WERI-Rb-1 (cell line): ENCODE measurements around the gene ACSM6.

Source experiments
- DNase-seq: peaks from one replicate; pipeline ENCODE4 v3.0.0-alpha.2; 2020
- H3K27ac ChIP-seq: fragments of 250-450 bp; sonication (Bioruptor Pico); 2 replicates; pipeline ENCODE4 v1.5.1; 2020; ENCODE audit warnings: mild to moderate bottlenecking, moderate library complexity
- H3K27me3 ChIP-seq: fragments of 250-450 bp; sonication (Bioruptor Pico); 2 replicates; pipeline ENCODE4 v1.5.1; 2021; ENCODE audit warnings: mild to moderate bottlenecking, low read depth, moderate library complexity; ENCODE audit not compliant: insufficient read depth, severe bottlenecking
- H3K36me3 ChIP-seq: fragments of 250-450 bp; sonication (Bioruptor Pico); 2 replicates; pipeline ENCODE4 v1.5.1; 2020; ENCODE audit warnings: mild to moderate bottlenecking, moderate library complexity
- H3K4me3 ChIP-seq: 2 replicates; pipeline ENCODE4 v1.5.1; 2011; ENCODE audit warnings: low read depth, mild to moderate bottlenecking, control low read depth, low read length
- H3K9me3 ChIP-seq: fragments of 250-450 bp; sonication (Bioruptor Pico); 2 replicates; pipeline ENCODE4 v1.5.1; 2021; ENCODE audit warnings: mild to moderate bottlenecking, moderate library complexity; ENCODE audit not compliant: severe bottlenecking
- CTCF ChIP-seq: IDR thresholded peaks from 2 replicates; pipeline ENCODE4 v1.5.1; 2011; ENCODE audit warnings: low read depth, mild to moderate bottlenecking, control low read depth, inconsistent platforms, low read length

ACSM6 gene

GRCh38 chr10:95245425-95246055 lies 51.5 kb downstream of the ACSM6 start:
- H3K27me3 ChIP-seq = no peaks in the 10 kb centered on the region
- no peak overlapping the region for H3K27ac ChIP-seq
- no peak overlapping the region for H3K4me3 ChIP-seq
- peaks cover 58% of the 10 kb centered on the region for H3K36me3 ChIP-seq
- no peak for TF ChIP-seq CTCF
- no peak for DNase-seq
- no peaks in the 10 kb centered on the region for H3K9me3 ChIP-seq

- peak; percentile 71 for DNase-seq
- no peak overlapping the region for H3K4me3 ChIP-seq
- peak overlapping the region; percentile 18 for H3K27ac ChIP-seq
- TF ChIP-seq CTCF = peak; percentile 75
- H3K9me3 ChIP-seq = no peaks in the 10 kb centered on the region
- peaks cover 49% of the 10 kb centered on the region for H3K36me3 ChIP-seq
- no peaks in the 10 kb centered on the region for H3K27me3 ChIP-seq
These were observed 52.6 kb downstream of the ACSM6 start for GRCh38 chr10:95246582-95247051.

- H3K27me3 ChIP-seq = no peaks in the 10 kb centered on the region
- no peaks in the 10 kb centered on the region for H3K9me3 ChIP-seq
- H3K4me3 ChIP-seq = no peak overlapping the region
- H3K27ac ChIP-seq = peak overlapping the region; percentile 18
- TF ChIP-seq CTCF = no peak
- no peak for DNase-seq
- peaks cover 47% of the 10 kb centered on the region for H3K36me3 ChIP-seq
These were observed 53.3 kb downstream of the ACSM6 start for GRCh38 chr10:95247200-95247880.

GRCh38 chr10:95247881-95248583 lies 54.0 kb downstream of the ACSM6 start:
- Histone ChIP-seq H3K27ac (no peak overlapping the region), H3K36me3 (peaks cover 42% of the 10 kb centered on the region), H3K27me3 (no peaks in the 10 kb centered on the region), H3K4me3 (no peak overlapping the region), H3K9me3 (no peaks in the 10 kb centered on the region)
- no peak for DNase-seq
- no peak for TF ChIP-seq CTCF

GRCh38 chr10:95248989-95249388 lies 55.0 kb downstream of the ACSM6 start:
- H3K27me3 ChIP-seq = no peaks in the 10 kb centered on the region
- peaks cover 32% of the 10 kb centered on the region for H3K36me3 ChIP-seq
- no peak for DNase-seq
- H3K4me3 ChIP-seq = no peak overlapping the region
- no peak overlapping the region for H3K27ac ChIP-seq
- H3K9me3 ChIP-seq = no peaks in the 10 kb centered on the region
- no peak for TF ChIP-seq CTCF
